ENCODE measurements around the gene WAS. TPM values are rescaled to one million over a fixed set of nuclear protein-coding genes. Genes with fewer than 3 reads are reported as not detected.

Gene WAS
- polyA plus RNA-seq (2013, experiment 1 of 2), result 0.21 TPM
- 0.22 TPM for polyA plus RNA-seq (2013, experiment 2 of 2)

GRCh38 chrX:48683411-48683982, at the start of gene WAS:
WAS (plus strand) TSS chrX:48683799; CDS start chrX:48683854, 55 bp downstream.
- peaks cover 23 to 70% of the 10 kb centered on the region in 2 experiments for H3K27me3 ChIP-seq (ENCODE audit: control insufficient read depth in 1 of 2, insufficient read depth in 1 of 2, low read length in 2 of 2)
- H3K4me2 ChIP-seq (ENCODE audit: low read length, poor library complexity, severe bottlenecking), result no peak within 1 kb of the TSS
- H3K18ac ChIP-seq (ENCODE audit: low read depth in 1 of 2, low read length in 2 of 2), result no peak within 1 kb of the TSS
- 88% methylated on average over 13 of the region's 13 CpGs for whole genome bisulfite sequencing
- no peak within 1 kb of the TSS for H2BK15ac ChIP-seq (ENCODE audit: low read depth, poor library complexity, severe bottlenecking)
- no peak for DNase-seq
- H2AFZ ChIP-seq (ENCODE audit: low read depth, low read length), result no peak within 1 kb of the TSS
- H4K91ac ChIP-seq (ENCODE audit: low read length), result no peak within 1 kb of the TSS
- H3K36me3 ChIP-seq (ENCODE audit: control insufficient read depth in 1 of 2, insufficient read depth in 2 of 2, low read depth in 1 of 2, low read length in 2 of 2), result no peaks in the 10 kb centered on the region
- no peak within 1 kb of the TSS for H2AK5ac ChIP-seq (ENCODE audit: low read length, severe bottlenecking)
- no peaks in the 10 kb centered on the region for H3K9me3 ChIP-seq (ENCODE audit: control insufficient read depth, low read length)
- no peak within 1 kb of the TSS for H2BK12ac ChIP-seq (ENCODE audit: low read length in 2 of 2)
- no peak within 1 kb of the TSS for H2BK120ac ChIP-seq (ENCODE audit: low read depth, low read length)
- no peak within 1 kb of the TSS for H3K27ac ChIP-seq (ENCODE audit: low read length, poor library complexity, severe bottlenecking)
- H3K4me3 ChIP-seq (ENCODE audit: insufficient read depth in 1 of 2, low read depth in 1 of 2, low read length in 2 of 2), result no peak within 1 kb of the TSS
- no peak within 1 kb of the TSS for H3K4ac ChIP-seq (ENCODE audit: low read depth in 1 of 2, low read length in 2 of 2)
- no peaks in the 10 kb centered on the region for H3K79me1 ChIP-seq (replicated peaks; ENCODE audit: low read length, poor library complexity, severe bottlenecking)
- no peak within 1 kb of the TSS for H4K8ac ChIP-seq (ENCODE audit: low read length)
- no peak within 1 kb of the TSS for H3K23ac ChIP-seq (ENCODE audit: low read length in 2 of 2)
- no peaks in the 10 kb centered on the region for H3K4me1 ChIP-seq (ENCODE audit: control insufficient read depth, insufficient read depth, low read depth, low read length)
- no peak within 1 kb of the TSS for H3K9ac ChIP-seq (ENCODE audit: low read length)
- no peak within 1 kb of the TSS for H3K14ac ChIP-seq (ENCODE audit: low read length in 2 of 2)
- H2BK5ac ChIP-seq (ENCODE audit: low read depth, low read length, poor library complexity, severe bottlenecking), result no peak within 1 kb of the TSS

- no peak overlapping the region for H4K91ac ChIP-seq (ENCODE audit: low read length)
- DNase-seq, result no peak
- H2AK5ac ChIP-seq (ENCODE audit: low read length, severe bottlenecking), result no peak overlapping the region
- no peak overlapping the region for H3K4ac ChIP-seq (ENCODE audit: low read depth in 1 of 2, low read length in 2 of 2)
- H3K18ac ChIP-seq (ENCODE audit: low read depth in 1 of 2, low read length in 2 of 2), result no peak overlapping the region
- no peak overlapping the region for H2BK120ac ChIP-seq (ENCODE audit: low read depth, low read length)
- no peak overlapping the region for H3K27ac ChIP-seq (ENCODE audit: low read length, poor library complexity, severe bottlenecking)
- H2BK5ac ChIP-seq (ENCODE audit: low read depth, low read length, poor library complexity, severe bottlenecking), result no peak overlapping the region
- no peak overlapping the region for H3K14ac ChIP-seq (ENCODE audit: low read length in 2 of 2)
- no peak overlapping the region for H2BK15ac ChIP-seq (ENCODE audit: low read depth, poor library complexity, severe bottlenecking)
- no peak overlapping the region for H3K9ac ChIP-seq (ENCODE audit: low read length)
- no peak overlapping the region for H4K8ac ChIP-seq (ENCODE audit: low read length)
- no peak overlapping the region for H2AFZ ChIP-seq (ENCODE audit: low read depth, low read length)
- peaks cover 0 to 14% of the 10 kb centered on the region in 2 experiments for H3K27me3 ChIP-seq (ENCODE audit: control insufficient read depth in 1 of 2, insufficient read depth in 1 of 2, low read length in 2 of 2)
- no peak overlapping the region for H3K4me3 ChIP-seq (ENCODE audit: insufficient read depth in 1 of 2, low read depth in 1 of 2, low read length in 2 of 2)
- H3K79me1 ChIP-seq (replicated peaks; ENCODE audit: low read length, poor library complexity, severe bottlenecking), result no peaks in the 10 kb centered on the region
- H3K4me2 ChIP-seq (ENCODE audit: low read length, poor library complexity, severe bottlenecking), result no peak overlapping the region
- H3K4me1 ChIP-seq (ENCODE audit: control insufficient read depth, insufficient read depth, low read depth, low read length), result peaks cover 3% of the 10 kb centered on the region
- H3K23ac ChIP-seq (ENCODE audit: low read length in 2 of 2), result no peak overlapping the region
- H2BK12ac ChIP-seq (ENCODE audit: low read length in 2 of 2), result no peak overlapping the region
- WGBS, result 75% methylated on average over 1 of the region's 1 CpG
- H3K36me3 ChIP-seq (ENCODE audit: control insufficient read depth in 1 of 2, insufficient read depth in 2 of 2, low read depth in 1 of 2, low read length in 2 of 2), result no peaks in the 10 kb centered on the region
- no peaks in the 10 kb centered on the region for H3K9me3 ChIP-seq (ENCODE audit: control insufficient read depth, low read length)
These were observed 47.3 kb upstream of the WAS start for GRCh38 chrX:48636301-48636700.

- H3K9me3 ChIP-seq (ENCODE audit: control insufficient read depth, low read length), result no peaks in the 10 kb centered on the region
- H2BK12ac ChIP-seq (ENCODE audit: low read length in 2 of 2), result no peak overlapping the region
- no peak overlapping the region for H4K91ac ChIP-seq (ENCODE audit: low read length)
- no peak overlapping the region for H3K27ac ChIP-seq (ENCODE audit: low read length, poor library complexity, severe bottlenecking)
- H3K27me3 ChIP-seq (ENCODE audit: control insufficient read depth in 1 of 2, insufficient read depth in 1 of 2, low read length in 2 of 2), result peaks cover 0 to 14% of the 10 kb centered on the region in 2 experiments
- no peak overlapping the region for H3K9ac ChIP-seq (ENCODE audit: low read length)
- H3K36me3 ChIP-seq (ENCODE audit: control insufficient read depth in 1 of 2, insufficient read depth in 2 of 2, low read depth in 1 of 2, low read length in 2 of 2), result no peaks in the 10 kb centered on the region
- no peak overlapping the region for H4K8ac ChIP-seq (ENCODE audit: low read length)
- H2BK15ac ChIP-seq (ENCODE audit: low read depth, poor library complexity, severe bottlenecking), result no peak overlapping the region
- no peak overlapping the region for H2AFZ ChIP-seq (ENCODE audit: low read depth, low read length)
- H3K4me1 ChIP-seq (ENCODE audit: control insufficient read depth, insufficient read depth, low read depth, low read length), result peaks cover under 1% of the 10 kb centered on the region
- no peak overlapping the region for H2AK5ac ChIP-seq (ENCODE audit: low read length, severe bottlenecking)
- no CpG with 5 or more reads among the region's 2 CpGs for WGBS
- no peak overlapping the region for H2BK120ac ChIP-seq (ENCODE audit: low read depth, low read length)
- H3K23ac ChIP-seq (ENCODE audit: low read length in 2 of 2), result no peak overlapping the region
- no peak overlapping the region for H3K4ac ChIP-seq (ENCODE audit: low read depth in 1 of 2, low read length in 2 of 2)
- H3K14ac ChIP-seq (ENCODE audit: low read length in 2 of 2), result no peak overlapping the region
- H3K4me3 ChIP-seq (ENCODE audit: insufficient read depth in 1 of 2, low read depth in 1 of 2, low read length in 2 of 2), result no peak overlapping the region
- no peaks in the 10 kb centered on the region for H3K79me1 ChIP-seq (replicated peaks; ENCODE audit: low read length, poor library complexity, severe bottlenecking)
- H3K4me2 ChIP-seq (ENCODE audit: low read length, poor library complexity, severe bottlenecking), result no peak overlapping the region
- no peak overlapping the region for H3K18ac ChIP-seq (ENCODE audit: low read depth in 1 of 2, low read length in 2 of 2)
- DNase-seq, result no peak
- H2BK5ac ChIP-seq (ENCODE audit: low read depth, low read length, poor library complexity, severe bottlenecking), result no peak overlapping the region
These were observed 46.8 kb upstream of the WAS start for GRCh38 chrX:48636776-48637175.

- no peak overlapping the region for H3K23ac ChIP-seq (ENCODE audit: low read length in 2 of 2)
- H4K91ac ChIP-seq (ENCODE audit: low read length), result no peak overlapping the region
- peaks cover 0 to 14% of the 10 kb centered on the region in 2 experiments for H3K27me3 ChIP-seq (ENCODE audit: control insufficient read depth in 1 of 2, insufficient read depth in 1 of 2, low read length in 2 of 2)
- H3K36me3 ChIP-seq (ENCODE audit: control insufficient read depth in 1 of 2, insufficient read depth in 2 of 2, low read depth in 1 of 2, low read length in 2 of 2), result no peaks in the 10 kb centered on the region
- H2AFZ ChIP-seq (ENCODE audit: low read depth, low read length), result no peak overlapping the region
- H2BK120ac ChIP-seq (ENCODE audit: low read depth, low read length), result no peak overlapping the region
- H3K4me3 ChIP-seq (ENCODE audit: insufficient read depth in 1 of 2, low read depth in 1 of 2, low read length in 2 of 2), result no peak overlapping the region
- H3K18ac ChIP-seq (ENCODE audit: low read depth in 1 of 2, low read length in 2 of 2), result no peak overlapping the region
- H3K9ac ChIP-seq (ENCODE audit: low read length), result no peak overlapping the region
- no peak overlapping the region for H3K4ac ChIP-seq (ENCODE audit: low read depth in 1 of 2, low read length in 2 of 2)
- WGBS, result 90% methylated on average over 3 of the region's 7 CpGs
- H3K4me1 ChIP-seq (ENCODE audit: control insufficient read depth, insufficient read depth, low read depth, low read length), result no peaks in the 10 kb centered on the region
- H3K9me3 ChIP-seq (ENCODE audit: control insufficient read depth, low read length), result no peaks in the 10 kb centered on the region
- H2AK5ac ChIP-seq (ENCODE audit: low read length, severe bottlenecking), result no peak overlapping the region
- H2BK5ac ChIP-seq (ENCODE audit: low read depth, low read length, poor library complexity, severe bottlenecking), result no peak overlapping the region
- no peak overlapping the region for H2BK15ac ChIP-seq (ENCODE audit: low read depth, poor library complexity, severe bottlenecking)
- no peak overlapping the region for H3K4me2 ChIP-seq (ENCODE audit: low read length, poor library complexity, severe bottlenecking)
- H3K14ac ChIP-seq (ENCODE audit: low read length in 2 of 2), result no peak overlapping the region
- no peak for DNase-seq
- H2BK12ac ChIP-seq (ENCODE audit: low read length in 2 of 2), result no peak overlapping the region
- no peak overlapping the region for H4K8ac ChIP-seq (ENCODE audit: low read length)
- no peaks in the 10 kb centered on the region for H3K79me1 ChIP-seq (replicated peaks; ENCODE audit: low read length, poor library complexity, severe bottlenecking)
- no peak overlapping the region for H3K27ac ChIP-seq (ENCODE audit: low read length, poor library complexity, severe bottlenecking)
These were observed 37.9 kb upstream of the WAS start for GRCh38 chrX:48645669-48646068.

Data from mesenchymal stem cell (in vitro differentiated cells and primary cell).